ENCODE data around the gene FRMD4A. TPM values are rescaled to one million over a fixed set of nuclear protein-coding genes. Genes with fewer than 3 reads are reported as not detected.

The FRMD4A gene
- total RNA-seq, 1 experiment from 2014 or later = 19.6 TPM

GRCh38 chr10:14026325-14026724 is 304.4 kb downstream of the FRMD4A start:
- H2BK15ac ChIP-seq (ENCODE audit: low read depth, low read length) = no peak overlapping the region
- H2BK20ac ChIP-seq (ENCODE audit: low read depth, low read length, poor library complexity, severe bottlenecking) = no peak overlapping the region
- no peak overlapping the region for H2BK12ac ChIP-seq (ENCODE audit: insufficient read length, low read depth, low read length)
- no peak overlapping the region for H3K4ac ChIP-seq (ENCODE audit: low read depth, low read length)
- no peak overlapping the region for H2BK120ac ChIP-seq (ENCODE audit: low read depth, low read length, poor library complexity, severe bottlenecking)
- no peaks in the 10 kb centered on the region; the same call in 1 of the 2 replicates for H3K4me1 ChIP-seq (ENCODE audit: insufficient read depth, low read length)
- no peak overlapping the region for H3K56ac ChIP-seq (ENCODE audit: insufficient read length, low read depth, low read length)
- DNase-seq = no peak
- no peak overlapping the region for H3K4me2 ChIP-seq (ENCODE audit: insufficient read depth, insufficient read length, low read length)
- no peak for TF ChIP-seq CTCF (conservative IDR thresholded peaks at IDR 0.05)
- H4K5ac ChIP-seq (ENCODE audit: insufficient read length, low read depth, low read length) = no peak overlapping the region
- H2AFZ ChIP-seq (ENCODE audit: low read length) = no peak overlapping the region
- H3K4me3 Mint-ChIP-seq = no peak overlapping the region
- no peak overlapping the region for H3K23ac ChIP-seq (ENCODE audit: insufficient read length, low read depth, low read length)
- H3K9me3 Mint-ChIP-seq = no peaks in the 10 kb centered on the region
- no peaks in the 10 kb centered on the region for H3K79me2 ChIP-seq (ENCODE audit: insufficient read depth, low read length)
- no peak overlapping the region for H2AK5ac ChIP-seq (ENCODE audit: insufficient read length, low read length)
- H4K91ac ChIP-seq (ENCODE audit: insufficient read length, low read depth, low read length) = no peak overlapping the region
- H3K27me3 ChIP-seq (ENCODE audit: insufficient read depth, low read length) = no peaks in the 10 kb centered on the region
- WGBS (ENCODE audit: extremely low coverage, insufficient read length, low lambda C conversion rate) = no CpG with 5 or more reads among the region's 4 CpGs
- no peak overlapping the region for H3T11ph ChIP-seq (ENCODE audit: low read length)
- peaks cover 0 to 3% of the 10 kb centered on the region in 2 experiments; a peak in 1 of 4 replicates for H3K4me1 Mint-ChIP-seq
- H3K79me1 ChIP-seq (ENCODE audit: insufficient read depth, low read depth, low read length, poor library complexity, severe bottlenecking) = no peaks in the 10 kb centered on the region
- H3K36me3 Mint-ChIP-seq (ENCODE audit: insufficient read depth in 1 of 3, low read depth in 3 of 3) = no peaks in the 10 kb centered on the region
- H3K27ac ChIP-seq (ENCODE audit: insufficient read length, low read depth, low read length) = no peak overlapping the region
- H3K9ac ChIP-seq (ENCODE audit: extremely low read depth, insufficient read length, low read length) = no peak overlapping the region
- H3K9me3 ChIP-seq (ENCODE audit: control insufficient read depth, low read depth, low read length) = no peaks in the 10 kb centered on the region
- H3K23me2 ChIP-seq (ENCODE audit: insufficient read length, low read depth, low read length, poor library complexity, severe bottlenecking) = no peaks in the 10 kb centered on the region
- H3K27ac Mint-ChIP-seq = no peak overlapping the region
- H4K8ac ChIP-seq (replicated peaks; ENCODE audit: insufficient read length, low read depth, low read length) = no peak overlapping the region
- peaks cover 7% of the 10 kb centered on the region for H3K27me3 Mint-ChIP-seq (ENCODE audit: low read depth)
- no peak overlapping the region for H3K18ac ChIP-seq (ENCODE audit: insufficient read length, low read depth, low read length)
- H3K14ac ChIP-seq (ENCODE audit: insufficient read depth, low read length) = no peak overlapping the region
- no peaks in the 10 kb centered on the region for H4K20me1 ChIP-seq (ENCODE audit: control insufficient read depth, insufficient read depth, insufficient read length)
- no peak overlapping the region for H2BK5ac ChIP-seq (ENCODE audit: insufficient read length, low read length)

All from H9 (cell line).